AG04450 (cell line): ENCODE results near the gene MBD4. TPM values are rescaled to one million over a fixed set of nuclear protein-coding genes. Genes with fewer than 3 reads are reported as not detected.

Source experiments
- CTCF ChIA-PET: fragments of 300-600, 350-600 bp; formaldehyde crosslinking; extraction: SDS; loops from one replicate; lab custom pipeline; 2022; ENCODE audit warnings: antibody characterized with exemption, inconsistent platforms; lab: Charles Lee
- POLR2A ChIA-PET: fragments of 350-600 bp; formaldehyde crosslinking; extraction: SDS; loops from one replicate; lab custom pipeline; 2021; ENCODE audit warnings: antibody characterized with exemption, inconsistent platforms; lab: Yijun Ruan, JAX
- DNase-seq: peaks from one replicate; pipeline ENCODE4 v3.0.0-alpha.2; 2011; ENCODE audit warnings: low read depth, low spot score
- H3K27ac ChIP-seq: one replicate; pipeline ENCODE4 v1.5.1; 2012; ENCODE audit warnings: low read depth, low read length, control low read depth
- H3K27me3 ChIP-seq: one replicate; pipeline ENCODE4 v1.6.0; 2012; ENCODE audit warnings: low read length; ENCODE audit not compliant: control insufficient read depth, insufficient read depth
- H3K4me3 ChIP-seq: 2 replicates; pipeline ENCODE4 v1.5.1; 2011; ENCODE audit warnings: mild to moderate bottlenecking, low read depth, low read length, control low read depth
- H3K9me3 ChIP-seq: 2 replicates; pipeline ENCODE4 v1.5.1; 2012; ENCODE audit warnings: low read length; ENCODE audit not compliant: control insufficient read depth, insufficient read depth
- CTCF ChIP-seq: IDR thresholded peaks from 2 replicates; pipeline ENCODE4 v1.5.1; 2011; ENCODE audit warnings: low read depth, low read length, control low read depth, inconsistent platforms
- polyA plus RNA-seq: library from polyadenylated mRNA; depleted of rRNA; stranded (reverse); fragments of >200 nt; gene quantifications from 2 replicates; pipeline ENCODE4 v1.2.3, GENCODE V29; 2011

Gene MBD4
- polyA plus RNA-seq, 1 experiment = 35.6 TPM

GRCh38 chr3:129460155-129460554, 20.4 kb upstream of the MBD4 start:
- no peak for TF ChIP-seq CTCF
- no peak overlapping the region for H3K4me3 ChIP-seq
- POLR2A ChIA-PET = no interaction called here
- H3K27ac ChIP-seq = no peak overlapping the region
- CTCF ChIA-PET = no interaction called here
- no peaks in the 10 kb centered on the region for H3K9me3 ChIP-seq
- H3K27me3 ChIP-seq = no peaks in the 10 kb centered on the region
- DNase-seq = no peak

- Histone ChIP-seq H3K4me3 (no peak overlapping the region), H3K27me3 (no peaks in the 10 kb centered on the region), H3K27ac (no peak overlapping the region), H3K9me3 (no peaks in the 10 kb centered on the region)
- no peak for DNase-seq
- ChIA-PET POLR2A (interaction anchor here (1.0 to 2.7 kb wide), 2 partner anchors 14 to 32 kb away, joined by 3 to 7 read pairs; partner anchors contain the start of genes IFT122 and MBD4), CTCF (interaction anchor here (0.6 to 2.9 kb wide), 2 partner anchors 31 to 36 kb away, joined by 3 to 12 read pairs; no protein-coding TSS in a partner anchor)
- no peak for TF ChIP-seq CTCF
Observed at GRCh38 chr3:129453732-129454131, 14.0 kb upstream of the MBD4 start.

- CTCF ChIA-PET = interaction anchor here (0.8 to 1.4 kb wide), 2 partner anchors 41 to 66 kb away, joined by 3 read pairs; no protein-coding TSS in a partner anchor
- TF ChIP-seq CTCF = no peak
Observed at GRCh38 chr3:129449279-129450115, 9.7 kb upstream of the MBD4 start.

GRCh38 chr3:129448186-129448895, 8.6 kb upstream of the MBD4 start:
- ChIA-PET CTCF (interaction anchor here (1.4 kb wide), 1 partner anchor 65 kb away, joined by 3 read pairs; no protein-coding TSS in a partner anchor), POLR2A (no interaction called here)
- H3K9me3 ChIP-seq = no peaks in the 10 kb centered on the region
- H3K27ac ChIP-seq = no peak overlapping the region
- TF ChIP-seq CTCF = no peak
- no peak overlapping the region for H3K4me3 ChIP-seq
- no peaks in the 10 kb centered on the region for H3K27me3 ChIP-seq
- DNase-seq = no peak

More at GRCh38 chr3:129449279-129450115, 9.7 kb upstream of the MBD4 start:
- Histone ChIP-seq H3K9me3 (no peaks in the 10 kb centered on the region), H3K27me3 (no peaks in the 10 kb centered on the region), H3K27ac (no peak overlapping the region), H3K4me3 (no peak overlapping the region)
- POLR2A ChIA-PET = no interaction called here
- DNase-seq = no peak
